ENCODE results near the gene GRIN1. TPM values are rescaled to one million over a fixed set of nuclear protein-coding genes. Genes with fewer than 3 reads are reported as not detected.

The GRIN1 gene
- total RNA-seq, 4 donors from 2014 or later, result not detected

- no peak for TF ChIP-seq CTCF (IDR thresholded peaks at IDR 0.05; ENCODE audit: low read depth)
Measured at GRCh38 chr9:137204731-137205125, 65.8 kb downstream of the GRIN1 start.

GRCh38 chr9:137205126-137206069 is 66.4 kb downstream of the GRIN1 start, which contains the start of the genes NDOR1 and TMEM203:
Gene NDOR1, plus strand, starts transcription at chr9:137205700. Its CDS starts 78 bp downstream, at chr9:137205778.
Gene TMEM203, minus strand, starts transcription at chr9:137205648. Its CDS starts 234 bp downstream, at chr9:137205414.
- TF ChIP-seq CTCF (IDR thresholded peaks at IDR 0.05; ENCODE audit: low read depth), result no peak

GRCh38 chr9:137206602-137207001 is 67.6 kb downstream of the GRIN1 start:
- TF ChIP-seq CTCF (IDR thresholded peaks at IDR 0.05; ENCODE audit: low read depth), result no peak

- no peak for TF ChIP-seq CTCF (IDR thresholded peaks at IDR 0.05; ENCODE audit: low read depth)
Measured at GRCh38 chr9:137211532-137211931, 72.6 kb downstream of the GRIN1 start.

DNA sequence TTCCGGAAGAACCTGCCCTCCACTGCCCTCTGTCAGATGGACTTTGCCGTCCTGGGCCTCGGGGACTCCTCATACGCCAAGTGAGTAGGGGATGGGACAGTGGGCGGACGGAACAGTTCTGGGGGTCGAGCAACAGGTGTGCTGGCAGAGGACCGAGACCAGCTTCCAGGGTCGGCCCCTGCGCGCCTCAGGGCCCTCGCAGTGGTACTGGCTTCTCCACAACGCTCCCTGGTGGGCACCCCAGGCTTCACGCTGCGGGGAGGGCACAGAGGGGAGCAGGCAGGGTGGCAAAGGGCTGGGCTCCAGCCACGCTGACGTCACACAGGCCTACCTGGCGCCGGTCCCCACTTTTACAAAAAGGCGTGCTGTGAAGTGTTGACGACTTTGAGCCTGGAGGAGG is 73.6 kb downstream of the GRIN1 start:
- no peak for TF ChIP-seq CTCF (IDR thresholded peaks at IDR 0.05; ENCODE audit: low read depth)

DNA sequence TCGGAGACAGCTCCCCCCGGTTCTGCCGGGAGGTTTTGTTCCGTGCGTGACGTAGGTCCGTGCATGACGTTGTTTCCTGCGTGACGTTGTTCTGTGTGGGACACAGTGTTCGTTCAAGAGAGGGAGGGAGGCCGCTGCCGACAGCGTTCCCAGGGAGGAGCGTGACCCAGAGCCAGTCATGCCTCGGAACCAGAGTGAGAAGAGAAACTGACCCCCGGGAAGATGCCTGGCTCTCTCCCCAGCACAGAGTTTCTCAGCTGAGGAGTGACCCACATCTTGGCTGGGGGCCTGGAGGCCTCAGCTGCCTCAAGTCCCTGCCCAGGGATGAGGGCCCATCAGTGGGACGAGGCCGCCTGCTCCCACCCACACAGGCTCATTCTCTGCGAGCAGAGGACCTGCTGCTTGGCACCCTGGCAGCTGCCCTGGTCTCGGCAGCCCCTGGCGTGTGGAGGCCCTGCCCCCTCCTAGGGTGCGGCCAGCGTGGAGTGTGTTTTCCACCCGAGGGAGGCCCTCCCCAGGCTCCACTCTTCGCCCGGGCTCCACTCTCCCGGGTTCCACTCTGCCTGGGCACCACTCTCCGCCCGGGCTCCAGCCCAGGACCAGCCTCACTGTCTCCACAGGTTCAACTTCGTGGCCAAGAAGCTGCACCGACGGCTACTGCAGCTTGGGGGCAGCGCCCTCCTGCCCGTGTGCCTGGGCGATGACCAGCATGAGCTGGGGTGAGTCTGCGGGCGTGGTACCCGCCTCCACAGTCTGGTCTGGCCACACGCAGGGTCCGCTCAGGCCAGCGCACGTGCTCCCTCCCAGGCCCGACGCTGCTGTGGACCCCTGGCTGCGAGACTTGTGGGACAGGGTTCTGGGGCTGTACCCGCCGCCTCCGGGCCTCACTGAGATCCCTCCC is 74.5 kb downstream of the GRIN1 start:
- TF ChIP-seq CTCF (IDR thresholded peaks at IDR 0.05; ENCODE audit: low read depth), result no peak

GRCh38 chr9:137214620-137215019 is 75.7 kb downstream of the GRIN1 start:
- no peak for TF ChIP-seq CTCF (IDR thresholded peaks at IDR 0.05; ENCODE audit: low read depth)

Data from subcutaneous adipose tissue (tissue), 4 donors.